SIG-M5 treated with dmso at 0.1 percent for 504 hours (cell line): ENCODE data around the gene COL9A3.

Experiments used
- DNase-seq: peaks from one replicate; lab custom pipeline; 2025; ENCODE audit not compliant: unreplicated experiment; lab: John Stamatoyannopoulos, UW

COL9A3 gene

DNA sequence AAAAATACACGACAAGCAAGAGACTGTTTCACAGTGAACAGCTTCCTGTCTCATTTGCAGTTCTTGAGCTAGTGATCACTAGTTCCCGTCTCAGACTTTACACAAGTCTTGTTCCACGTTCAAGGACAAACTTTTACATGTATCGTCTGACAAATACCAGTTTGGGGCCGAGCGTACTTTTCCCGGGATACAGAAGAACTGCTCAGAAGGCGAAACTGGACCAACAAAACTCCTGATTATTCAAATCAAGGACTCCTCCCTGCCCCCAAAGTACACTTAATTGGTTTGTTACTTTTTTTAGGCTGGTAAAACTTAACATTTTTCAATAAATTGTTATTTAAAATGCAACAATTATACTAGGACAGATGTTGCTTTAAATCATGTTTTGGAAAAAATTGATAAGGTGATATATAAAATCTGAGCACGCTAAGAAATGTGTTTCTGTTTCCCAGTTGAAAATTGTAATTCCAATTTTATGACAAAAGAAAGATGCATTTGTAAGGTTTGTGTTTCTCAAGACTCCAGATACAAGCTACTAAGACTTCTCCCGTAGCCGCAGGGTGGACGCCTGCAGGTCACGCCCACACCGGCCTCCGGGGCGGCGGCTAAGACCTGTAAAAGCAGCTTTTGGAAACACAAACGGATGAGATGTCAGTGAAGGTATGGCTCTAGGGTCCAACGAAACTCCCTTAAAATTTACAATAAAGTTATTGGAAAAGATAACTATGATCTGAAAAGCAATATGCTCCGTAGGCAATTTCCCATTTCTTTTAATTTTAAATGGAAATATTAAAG, 61.6 kb downstream of the COL9A3 start:
- no peak for DNase-seq

DNA sequence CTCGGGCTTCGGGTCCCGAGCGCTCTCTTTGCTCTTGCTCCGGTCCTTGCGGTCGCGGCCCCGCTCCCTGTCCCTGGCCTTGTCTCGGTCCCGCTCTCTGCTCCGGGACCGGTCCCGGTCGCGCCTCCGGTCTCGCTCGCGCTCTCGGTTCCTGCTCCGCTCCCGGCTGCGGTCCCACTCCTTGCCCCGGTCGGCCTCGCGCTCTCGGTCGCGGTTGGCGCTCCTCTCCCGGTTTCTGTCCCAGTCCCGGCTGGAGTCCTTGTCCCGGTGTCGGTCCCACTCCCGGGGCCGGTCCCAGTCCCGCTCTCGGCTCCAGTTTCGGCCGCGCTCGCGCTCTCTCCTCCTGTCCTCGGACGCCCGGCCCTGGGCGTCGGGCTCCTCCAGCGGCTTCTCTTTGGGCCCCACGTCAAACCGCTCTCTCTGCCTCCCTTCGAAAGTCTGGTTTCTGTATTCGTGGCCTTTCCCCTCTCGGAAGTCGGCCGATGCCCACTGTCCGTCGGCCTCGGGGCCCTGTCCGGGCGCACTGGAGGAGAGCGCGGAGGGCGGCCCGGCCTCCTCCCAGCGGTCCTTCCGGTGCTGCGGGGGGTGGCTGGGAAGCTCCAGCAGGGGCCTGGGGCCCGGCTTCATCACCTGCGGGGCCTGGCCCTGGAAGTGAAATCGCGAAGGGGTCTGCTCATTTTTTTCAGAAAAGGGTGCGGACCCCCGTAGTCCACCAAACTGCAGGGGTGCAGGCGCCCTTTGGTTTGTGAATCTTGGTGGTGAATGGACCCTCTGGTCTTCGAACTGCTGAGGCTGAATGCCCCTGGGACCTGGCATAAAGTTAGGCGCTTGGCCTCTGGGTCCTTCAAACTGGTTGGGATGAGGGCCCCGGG, 62.7 kb downstream of the COL9A3 start:
- no peak for DNase-seq

DNA sequence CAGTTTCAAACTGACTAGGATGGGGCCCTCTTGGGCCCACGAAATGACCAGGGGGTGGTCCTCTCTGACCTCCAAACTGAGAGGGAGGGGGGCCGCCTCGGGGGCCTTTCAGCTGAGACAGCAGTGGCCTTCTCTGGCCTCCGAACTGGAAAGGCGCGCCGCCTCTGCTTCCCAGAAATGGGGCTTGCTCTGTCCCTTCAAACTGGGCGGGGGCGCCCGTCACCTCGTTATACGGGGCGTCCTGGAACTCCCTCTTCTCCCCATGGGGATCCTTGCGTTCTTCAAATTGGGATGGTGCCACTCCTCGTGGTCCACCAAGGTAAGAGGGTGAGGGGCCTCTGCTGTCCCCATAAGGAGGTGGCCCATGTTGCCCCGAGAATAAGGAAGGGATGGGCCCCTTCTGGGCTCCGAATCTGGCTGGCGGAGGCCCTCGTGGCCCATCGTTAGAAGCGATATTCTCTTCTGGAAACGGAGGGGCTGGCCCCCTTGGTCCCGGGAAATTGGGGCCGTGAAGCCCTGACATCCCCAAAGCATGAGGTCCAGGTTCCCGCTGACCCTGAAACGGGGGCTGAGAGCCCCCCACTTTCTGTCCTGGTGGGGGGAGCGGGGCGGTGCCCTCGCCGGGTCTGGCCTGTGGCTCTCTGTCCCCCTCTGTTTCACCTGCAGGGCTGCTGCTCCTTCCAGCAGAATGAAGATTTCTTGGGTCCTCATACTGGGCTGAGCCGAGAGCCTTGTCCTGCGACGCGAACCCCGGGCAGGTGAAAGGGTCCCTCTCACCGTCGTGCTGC, 63.5 kb downstream of the COL9A3 start:
- DNase-seq: no peak

DNA sequence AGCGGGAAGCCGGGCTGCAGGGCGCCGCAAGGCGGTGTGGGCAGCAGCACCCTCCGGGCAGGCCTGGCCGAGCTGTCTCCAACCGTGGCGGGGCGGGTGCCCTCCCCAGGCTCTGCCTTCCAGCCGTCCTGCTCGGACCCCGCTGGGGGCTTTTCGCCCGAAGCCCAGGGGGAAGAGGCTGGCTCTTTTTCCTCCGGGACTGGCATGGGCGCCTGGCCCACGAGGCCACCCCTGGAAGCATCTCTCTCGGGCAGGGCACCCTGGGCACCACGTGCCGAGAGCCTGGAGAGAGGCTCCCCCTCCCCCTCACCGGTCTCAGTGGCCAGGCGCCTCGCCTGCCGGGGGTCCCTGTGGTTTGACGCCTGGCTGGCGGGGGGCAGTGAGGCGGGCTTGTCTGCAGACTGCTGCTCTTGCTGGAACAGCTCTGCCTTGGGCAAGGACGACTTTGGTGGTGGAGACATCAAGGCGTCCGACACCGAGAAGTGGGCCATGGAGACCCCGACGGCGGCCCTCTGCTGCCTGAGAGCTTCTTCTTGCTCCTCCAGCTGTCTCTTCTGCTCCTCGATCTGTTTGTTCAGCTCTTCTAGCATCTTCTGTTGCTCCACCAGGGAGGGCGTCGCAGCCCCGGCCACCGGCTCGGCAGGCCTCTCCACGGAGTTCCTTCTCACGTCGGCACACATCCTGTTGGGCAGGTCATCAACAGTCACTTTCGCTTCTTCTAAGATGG, 64.2 kb downstream of the COL9A3 start:
- no peak for DNase-seq

DNA sequence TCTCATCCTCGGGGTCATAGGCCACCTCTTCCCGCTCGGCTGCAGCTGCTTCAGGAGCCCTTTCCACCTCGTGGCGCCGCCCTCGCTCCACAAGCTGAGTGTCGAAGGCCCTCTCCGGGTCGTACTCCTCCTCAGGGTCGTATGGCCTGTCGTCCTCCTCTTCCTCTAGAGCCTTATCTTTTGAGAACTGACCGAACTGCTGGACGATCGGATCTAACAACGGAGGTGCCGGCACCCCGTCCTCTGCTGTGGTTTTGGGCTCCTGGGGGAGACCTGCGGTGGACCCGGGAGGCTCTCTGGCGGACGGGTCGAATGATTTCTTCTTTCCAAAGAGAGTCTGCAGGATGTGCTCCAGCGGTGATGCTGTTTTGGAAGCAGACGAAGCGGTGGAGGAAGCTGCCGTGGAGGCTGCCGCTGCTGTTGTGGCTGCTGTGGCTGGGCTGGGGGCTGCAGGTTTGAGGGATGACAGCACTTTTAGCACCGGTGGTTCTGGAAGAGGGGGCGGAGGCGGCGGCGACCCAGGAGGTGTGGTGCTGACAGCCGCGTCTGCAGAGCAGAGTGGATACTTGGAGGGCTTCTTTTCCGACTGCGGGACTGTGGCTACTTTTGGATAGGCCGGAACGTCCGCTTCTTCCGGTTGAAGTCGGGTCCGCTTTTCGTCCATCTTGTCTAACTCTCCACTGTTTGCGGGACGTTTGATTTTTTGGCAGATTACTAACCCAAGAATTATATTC, 65.0 kb downstream of the COL9A3 start:
- no peak for DNase-seq

DNA sequence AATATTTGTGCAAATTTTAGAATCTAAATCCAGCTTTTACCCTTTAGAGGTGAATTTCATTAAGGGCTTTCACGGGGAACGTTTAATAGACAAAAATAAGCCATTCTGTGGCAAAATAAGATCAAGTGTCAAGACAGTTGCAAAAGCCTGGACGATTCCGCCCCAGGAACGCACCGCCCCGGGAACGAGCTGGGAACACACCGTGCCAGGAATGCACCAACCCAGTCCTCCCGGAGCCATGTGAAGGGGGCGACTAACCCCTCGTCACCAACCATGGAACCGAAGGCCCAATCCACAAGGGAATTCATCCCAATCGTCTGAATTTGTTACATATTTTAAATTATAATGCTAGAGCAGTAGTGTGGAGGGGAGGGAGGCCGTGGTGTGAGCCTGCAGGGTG, 65.6 kb downstream of the COL9A3 start:
- no peak for DNase-seq

DNA sequence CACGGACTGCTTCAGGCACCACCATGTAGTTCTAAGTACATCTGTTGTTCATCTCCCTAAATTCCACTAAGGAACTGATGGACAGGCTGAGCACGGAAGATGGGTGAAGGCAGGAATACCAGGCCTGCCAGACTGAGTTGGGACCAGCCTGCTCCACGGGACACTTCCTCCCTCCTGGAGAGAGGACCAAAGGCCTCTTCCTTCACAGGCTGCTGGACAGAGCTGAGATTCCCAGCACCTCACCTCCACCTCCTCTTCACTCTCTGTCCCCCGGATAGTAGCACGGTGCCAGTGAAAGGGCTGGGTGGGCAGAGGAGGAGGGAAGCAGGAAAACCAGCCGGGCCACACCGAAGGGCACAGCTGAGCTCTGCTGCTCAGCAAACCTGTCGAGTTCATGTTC, 67.7 kb downstream of the COL9A3 start:
- no peak for DNase-seq

DNA sequence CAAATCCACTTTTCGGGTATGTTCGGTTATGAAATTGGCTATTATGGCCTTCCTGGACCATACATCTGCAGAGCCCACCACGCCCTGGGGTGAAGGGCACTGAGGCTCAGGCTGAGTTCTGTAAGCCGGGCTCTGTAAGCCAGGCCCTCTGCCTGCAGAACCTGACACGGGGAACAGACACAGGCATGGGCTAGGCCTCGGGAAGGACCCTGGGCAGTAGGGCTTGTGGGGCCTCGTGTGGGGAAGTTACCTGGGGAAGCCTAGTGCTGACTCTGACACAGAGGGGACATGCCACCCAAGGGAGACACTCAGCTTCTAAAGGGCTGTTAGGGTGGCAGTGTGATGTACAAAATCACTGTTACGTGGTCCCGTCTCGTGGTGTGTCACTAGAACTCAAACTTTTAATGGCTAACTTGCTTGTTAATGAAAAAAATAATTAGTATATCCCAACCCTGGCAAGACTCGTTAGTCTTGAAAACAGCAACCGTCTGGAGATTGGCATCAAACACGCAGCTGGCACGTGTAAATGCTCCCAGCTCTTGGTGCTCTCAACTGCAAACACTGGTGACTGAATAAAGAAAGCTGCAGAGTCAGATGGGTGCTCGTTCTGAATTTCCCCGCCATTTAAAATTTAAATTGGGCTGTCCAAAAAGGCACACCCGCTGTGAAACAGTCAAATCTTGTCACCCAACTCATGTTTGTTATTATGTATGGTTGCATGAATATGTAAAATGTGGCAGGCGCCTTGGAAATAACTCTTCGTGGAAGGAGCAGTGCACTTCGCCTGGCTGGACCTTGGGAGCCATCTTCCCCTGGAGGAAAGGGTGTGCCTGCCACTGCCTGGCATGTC, 68.4 kb downstream of the COL9A3 start:
- DNase-seq: no peak

DNA sequence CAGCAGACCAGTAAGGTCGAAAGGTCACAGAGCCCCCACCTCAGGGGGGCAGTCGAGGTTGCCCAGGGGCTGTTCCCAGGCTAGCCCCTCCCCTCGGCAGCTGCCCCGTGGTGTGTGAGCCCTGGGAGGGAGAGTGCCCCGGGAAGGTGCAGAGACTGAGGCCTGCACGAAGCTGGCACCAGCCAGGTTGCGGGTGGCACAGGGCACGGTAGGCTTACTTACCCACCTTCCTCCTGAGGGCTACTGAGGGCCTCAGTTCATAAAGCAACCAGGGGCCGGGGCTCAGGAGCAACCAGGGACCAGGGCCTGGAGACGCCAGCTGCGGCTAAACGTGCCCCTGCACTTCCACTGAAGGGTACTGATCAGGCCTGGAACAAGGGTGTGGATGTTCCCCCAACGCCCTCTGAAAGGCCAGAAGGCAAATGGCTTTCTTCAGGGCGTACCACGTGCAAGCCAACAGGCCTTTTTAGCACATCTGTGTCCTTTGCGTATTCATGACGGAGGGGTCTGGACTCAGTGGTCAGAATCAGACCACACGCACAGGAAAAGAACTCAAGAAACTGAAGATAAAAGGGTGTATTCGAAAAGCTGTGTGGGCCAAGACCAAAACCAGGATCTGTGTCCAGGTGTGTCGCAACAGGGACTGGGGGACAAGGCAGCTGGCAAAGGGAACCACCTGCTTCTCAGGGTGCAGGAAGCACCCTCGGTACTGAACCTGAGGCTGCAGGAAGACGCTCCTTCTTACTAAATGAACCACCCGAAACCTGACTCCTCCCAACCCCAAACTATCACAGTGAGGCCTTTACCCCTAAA, 69.3 kb downstream of the COL9A3 start:
- no peak for DNase-seq

DNA sequence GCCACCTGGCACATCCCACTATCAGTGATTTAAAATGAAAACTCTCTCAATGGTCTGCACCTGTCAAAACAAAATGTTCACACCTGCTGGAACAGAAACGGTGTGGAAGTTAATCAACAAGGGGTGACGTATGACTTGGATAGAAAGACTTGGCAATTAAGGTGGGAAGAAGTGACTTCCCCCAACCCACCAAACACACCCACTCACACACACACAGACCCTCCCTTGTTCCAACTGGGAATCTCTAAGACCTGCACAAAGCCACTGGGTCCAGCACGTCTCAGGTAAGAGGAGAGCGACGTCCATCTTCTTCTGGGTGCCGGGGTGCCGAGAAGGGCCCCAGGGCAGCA, 69.8 kb downstream of the COL9A3 start:
- DNase-seq: no peak

DNA sequence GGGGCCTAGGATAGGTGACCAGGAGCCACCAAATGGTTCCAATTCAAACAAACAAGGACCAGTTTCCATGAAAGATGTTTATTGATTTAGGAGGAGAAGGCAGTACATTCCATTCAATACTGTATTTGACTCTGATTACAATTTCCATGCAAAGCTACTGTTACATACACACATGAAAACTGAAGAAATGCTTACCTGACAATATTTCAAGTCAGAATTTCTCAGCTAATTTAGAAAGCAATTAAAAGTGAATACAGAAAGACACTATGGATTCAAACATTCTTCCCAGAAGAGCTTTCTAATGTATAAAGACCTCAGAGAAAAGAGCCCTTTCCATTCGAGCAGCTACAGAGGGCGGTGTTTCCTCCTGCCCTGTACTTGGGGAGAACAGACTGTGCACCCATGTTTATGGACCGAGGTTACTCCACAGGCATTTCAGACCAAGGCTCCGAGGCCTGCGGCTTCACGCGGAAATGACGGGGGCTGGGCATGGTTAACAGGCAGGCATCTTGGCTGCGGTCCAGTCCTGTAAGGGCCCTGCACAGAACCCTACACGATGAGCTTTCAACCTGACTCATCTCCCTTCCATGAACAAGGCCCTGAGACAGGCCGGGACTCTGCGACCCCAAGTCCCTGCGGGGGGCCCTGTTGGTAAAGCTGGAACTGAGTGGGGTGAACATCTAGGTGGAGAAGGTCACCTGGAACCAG, 70.5 kb downstream of the COL9A3 start:
- DNase-seq: no peak

DNA sequence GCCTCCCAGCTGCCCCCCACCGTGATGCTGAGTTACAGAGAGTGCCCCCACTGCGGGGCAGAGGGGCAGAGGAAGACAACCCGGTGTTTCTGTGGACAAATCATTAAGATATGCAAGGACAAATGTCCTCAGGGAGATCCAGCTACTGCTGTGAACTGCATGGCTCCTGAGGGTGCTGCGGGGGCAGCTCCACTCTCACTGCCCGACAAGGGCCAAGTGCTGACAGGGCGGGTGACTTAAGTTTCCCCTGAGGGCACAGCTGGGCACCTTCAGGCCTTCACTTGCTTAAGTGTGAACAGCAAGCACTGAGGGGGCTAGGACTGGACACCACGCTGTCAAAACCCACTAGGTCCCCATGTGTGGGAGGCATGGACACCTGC, 71.0 kb downstream of the COL9A3 start:
- DNase-seq: no peak

DNA sequence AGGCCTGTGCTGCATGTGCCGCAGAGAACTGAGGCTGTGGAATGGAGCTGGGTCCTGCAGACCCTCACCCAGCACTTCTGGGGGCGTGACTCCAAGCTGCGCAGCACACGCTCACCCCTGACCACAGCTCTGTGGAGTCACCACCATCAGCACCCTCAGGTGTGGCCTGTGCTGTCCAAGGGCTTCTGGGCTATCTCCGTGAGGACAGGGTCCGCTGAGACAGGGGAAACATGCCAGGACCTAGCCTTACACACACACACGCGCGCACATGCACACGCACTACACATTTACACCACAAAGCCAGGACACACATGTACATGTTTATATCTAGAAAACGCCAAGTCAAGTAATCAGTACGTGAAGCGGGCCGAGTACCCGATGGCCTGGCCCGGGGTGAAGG, 71.6 kb downstream of the COL9A3 start:
- DNase-seq: no peak

DNA sequence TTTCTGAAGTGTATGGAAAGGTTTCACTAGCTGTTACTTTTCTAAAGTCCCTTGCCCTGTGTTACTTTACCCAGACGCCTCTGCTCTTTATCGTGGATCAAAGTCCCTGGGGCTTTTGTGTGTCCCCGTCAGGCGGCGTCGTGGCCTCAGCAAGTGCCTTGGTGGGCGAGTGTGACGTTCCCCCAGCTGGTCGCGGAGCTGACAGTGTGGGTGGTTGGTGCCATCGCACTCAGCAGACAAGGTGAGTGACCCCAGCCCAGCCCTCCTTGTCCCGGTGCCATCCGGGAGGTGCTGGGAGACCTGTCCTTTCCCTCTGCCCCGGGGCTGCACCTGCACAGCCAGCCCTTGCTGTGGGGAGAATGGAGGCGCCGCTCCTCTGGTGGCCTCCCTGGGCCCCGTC, 72.1 kb downstream of the COL9A3 start:
- no peak for DNase-seq

DNA sequence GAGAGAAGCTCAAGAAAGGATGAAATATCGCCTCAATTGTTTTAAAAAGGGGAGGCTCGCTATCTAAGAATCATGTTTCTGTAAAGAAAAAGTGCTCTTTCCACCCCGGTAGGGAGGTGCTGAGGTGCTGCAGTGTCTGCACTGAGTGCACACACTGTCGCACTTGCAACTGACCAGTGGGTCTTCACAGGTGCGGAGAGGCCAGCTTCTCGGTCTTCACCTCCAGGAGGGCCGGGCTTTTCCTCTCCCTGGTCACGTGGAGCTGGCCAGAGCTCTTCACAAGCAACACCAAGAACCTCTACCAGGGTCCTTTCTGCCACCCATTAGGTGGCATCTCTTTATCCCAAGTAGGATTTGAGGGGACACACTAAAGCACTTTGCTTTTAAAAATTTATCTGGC, 72.6 kb downstream of the COL9A3 start:
- DNase-seq: no peak

DNA sequence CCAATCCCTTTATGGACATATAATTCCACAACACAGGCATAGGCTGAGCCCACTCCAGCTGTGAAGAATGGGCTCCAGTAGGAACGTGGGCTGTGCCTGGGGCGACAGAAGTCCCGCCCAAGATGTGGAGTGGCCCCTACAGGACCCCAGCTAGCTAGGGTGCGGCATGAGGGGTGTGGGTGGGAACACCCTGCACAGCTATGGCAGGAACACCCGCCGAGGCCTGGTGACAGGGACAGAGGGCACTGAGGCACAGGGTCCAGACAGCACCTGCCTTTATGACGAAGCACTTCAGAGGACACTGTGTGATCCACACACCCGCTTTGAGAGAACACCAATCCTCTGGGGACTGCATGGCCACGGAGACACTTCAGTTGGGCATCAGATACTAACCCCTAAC, 73.0 kb downstream of the COL9A3 start:
- no peak for DNase-seq

DNA sequence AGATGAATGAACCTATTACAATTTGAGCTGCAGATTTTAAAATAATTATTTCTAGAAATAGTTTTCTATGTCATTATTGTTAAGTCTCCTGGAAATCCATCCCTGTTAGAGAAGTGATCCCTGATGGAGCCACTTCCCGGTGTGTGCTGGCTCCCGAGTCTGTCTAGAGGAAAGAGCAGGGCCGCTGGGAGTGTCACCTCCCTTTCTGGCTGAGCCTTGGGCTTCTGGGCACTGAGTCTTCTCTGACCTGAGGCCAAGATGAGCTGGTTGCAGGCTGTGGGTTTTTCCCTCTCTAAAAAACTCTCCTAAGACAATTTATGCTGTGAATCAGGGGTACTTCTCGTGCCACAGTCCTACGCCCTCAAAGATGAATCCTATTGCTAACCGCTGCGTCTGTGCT, 73.6 kb downstream of the COL9A3 start:
- no peak for DNase-seq
